Coronary artery (tissue), 2 donors: Measurements from ENCODE around the gene ZNF764.
A peak's percentile ranks its signal among the peaks of the same experiment; 100 is the strongest.

Source experiments
- DNase-seq: peaks from one replicate; pipeline ENCODE4 v3.0.0-alpha.2; 2017; ENCODE audit warnings: low spot score
- H3K27ac ChIP-seq, 2 donors: fragments of 200-600 bp; sonication (generic); one replicate each; pipeline ENCODE4 v1.5.1; 2016 to 2019
- H3K4me3 ChIP-seq: fragments of 200-600 bp; sonication (generic); 2 replicates; pipeline ENCODE4 v1.5.1; 2016; ENCODE audit warnings: mild to moderate bottlenecking, moderate library complexity
- CTCF ChIP-seq: fragments of 200-600 bp; sonication (generic); IDR thresholded peaks from one replicate; pipeline ENCODE4 v1.5.1; 2019; ENCODE audit warnings: antibody characterized with exemption

ZNF764 gene

GRCh38 chr16:30569746-30570635 is 11.8 kb upstream of the ZNF764 start:
- Histone ChIP-seq H3K27ac (peak overlapping the region; percentile 91 to 98), H3K4me3 (peak overlapping the region; percentile 94)
- no peak for TF ChIP-seq CTCF
- DNase-seq = no peak

GRCh38 chr16:30569281-30569680 is 11.1 kb upstream of the ZNF764 start:
- Histone ChIP-seq H3K27ac (no peak overlapping the region), H3K4me3 (no peak overlapping the region)
- no peak for DNase-seq
- TF ChIP-seq CTCF = no peak

DNA sequence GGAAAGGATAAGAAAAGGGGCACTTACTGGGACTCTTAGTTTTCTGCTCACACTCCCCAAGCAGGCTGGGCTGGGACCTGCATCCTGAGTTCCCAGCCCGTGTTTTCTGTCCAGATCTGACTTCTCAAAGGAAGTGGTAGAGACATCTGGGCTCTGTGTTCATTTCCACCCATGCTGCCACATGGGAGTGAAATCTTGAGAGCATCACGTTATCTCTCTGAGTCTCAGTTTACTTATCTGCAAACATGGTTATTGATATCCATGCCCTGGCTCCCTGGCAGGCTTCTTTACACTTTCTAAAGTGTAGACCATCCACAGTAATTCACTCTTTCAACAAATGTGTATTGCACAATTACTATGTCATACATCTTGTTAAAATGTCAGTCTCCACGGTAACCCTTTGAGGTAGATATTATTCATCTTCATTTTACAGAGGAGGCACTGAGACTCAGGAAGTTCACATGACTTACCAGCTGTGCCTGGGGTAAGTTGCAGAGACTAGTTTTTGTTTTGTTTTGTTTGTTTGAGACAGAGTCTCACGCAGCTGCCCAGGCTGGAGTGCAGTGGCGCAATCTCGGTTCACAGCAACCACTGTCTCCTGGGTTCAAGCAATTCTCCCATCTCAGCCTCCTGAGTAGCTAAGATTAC is 9.9 kb upstream of the ZNF764 start:
- Histone ChIP-seq H3K4me3 (no peak overlapping the region), H3K27ac (no peak overlapping the region)
- no peak for TF ChIP-seq CTCF
- DNase-seq = no peak

DNA sequence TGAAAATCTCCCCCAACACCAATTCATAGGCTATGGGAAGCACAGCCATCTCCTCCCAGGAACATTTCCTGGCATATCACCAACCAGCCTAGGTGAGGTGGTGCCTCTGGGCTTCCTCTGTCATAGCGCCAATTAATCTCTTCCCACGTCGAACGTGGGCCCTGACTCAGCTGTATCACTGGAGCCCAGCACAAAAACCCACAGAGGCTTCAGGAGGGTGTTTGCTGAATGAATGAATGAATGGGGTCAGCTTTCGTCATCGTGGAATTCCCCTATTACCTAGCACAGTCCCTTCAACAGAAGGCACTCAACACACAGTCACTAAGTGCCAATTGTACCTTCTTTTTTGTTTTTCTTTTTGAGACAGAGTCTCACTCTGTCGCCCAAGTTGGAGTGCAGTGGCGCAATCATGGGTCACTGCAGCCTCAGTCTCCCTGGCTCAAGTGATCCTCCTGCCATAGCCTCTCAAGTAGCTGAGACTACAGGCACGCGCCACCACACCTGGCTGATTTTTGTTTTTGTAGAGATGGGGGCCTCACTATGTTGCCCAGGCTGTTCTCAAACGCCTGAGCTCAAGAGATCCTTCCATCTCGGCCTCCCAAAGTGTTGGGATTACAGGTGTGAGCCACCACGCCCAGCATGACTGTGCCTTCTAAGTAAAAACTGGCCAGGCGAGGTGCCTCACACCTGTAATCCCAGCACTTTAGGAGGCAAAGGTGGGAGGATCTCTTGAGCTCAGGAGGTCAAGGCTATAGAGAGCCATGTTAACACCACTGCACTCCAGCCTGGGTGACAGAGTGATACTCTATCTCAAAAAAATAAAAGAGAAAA is 9.2 kb upstream of the ZNF764 start:
- DNase-seq = no peak
- TF ChIP-seq CTCF = no peak
- Histone ChIP-seq H3K27ac (no peak overlapping the region), H3K4me3 (no peak overlapping the region)

DNA sequence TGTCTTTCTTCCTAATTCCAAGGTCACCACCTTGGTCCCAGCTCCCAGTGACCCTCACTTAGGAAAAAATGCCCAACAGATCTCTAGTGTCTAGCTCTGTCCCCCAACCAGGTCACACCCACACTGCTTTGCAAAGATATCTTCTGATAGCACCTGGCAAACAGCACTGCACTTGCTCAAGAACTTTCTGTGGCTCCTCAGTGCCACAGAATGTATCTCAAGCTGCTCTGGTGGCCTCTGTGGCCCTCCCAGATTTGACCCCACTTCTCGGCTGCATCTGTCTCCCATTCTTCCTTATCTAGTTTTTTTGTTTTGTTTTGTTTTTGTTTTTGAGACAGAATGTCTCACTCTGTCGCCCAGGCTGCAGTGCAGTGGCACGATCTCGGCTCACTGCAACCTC is 8.4 kb upstream of the ZNF764 start:
- no peak overlapping the region for H3K4me3 ChIP-seq
- H3K27ac ChIP-seq = no peak overlapping the region
- no peak for DNase-seq
- TF ChIP-seq CTCF = no peak

DNA sequence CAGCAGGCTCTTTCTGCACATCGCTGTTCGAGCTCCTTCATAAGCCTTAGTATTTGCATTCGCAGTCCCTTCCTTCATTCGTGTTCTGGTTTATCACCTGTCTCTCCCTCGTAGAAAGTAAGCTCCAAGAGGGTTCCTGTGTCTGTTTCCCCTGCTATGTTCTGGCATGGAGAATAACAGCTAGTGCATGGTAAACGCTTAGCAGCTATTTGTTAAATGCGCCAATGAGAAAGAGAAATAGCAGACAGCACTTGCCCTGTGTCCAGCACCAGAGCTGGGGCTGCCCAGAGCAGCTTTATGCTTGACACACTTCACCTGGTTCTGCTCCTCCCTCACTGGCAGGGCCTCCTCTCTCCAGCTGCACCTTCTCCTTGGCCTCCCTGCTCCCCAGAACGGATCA is 7.8 kb upstream of the ZNF764 start:
- Histone ChIP-seq H3K27ac (no peak overlapping the region), H3K4me3 (no peak overlapping the region)
- no peak for DNase-seq
- TF ChIP-seq CTCF = no peak
